Fibroblast of lung (primary cell): ENCODE measurements around the gene SLC52A3. TPM values are rescaled to one million over a fixed set of nuclear protein-coding genes. Genes with fewer than 3 reads are reported as not detected.
A peak's percentile ranks its signal among the peaks of the same experiment; 100 is the strongest.

Source experiments
- DNase-seq, 2 donors: peaks; one replicate each; pipeline versions ENCODE4 v3.0.0 to v3.0.0-alpha.2; 2010; ENCODE audit warnings: low read depth in 2 of 2
- H2AFZ ChIP-seq: 2 replicates; pipeline ENCODE4 v1.5.1; 2012; ENCODE audit warnings: low read length, control low read depth, inconsistent platforms
- H3K27ac ChIP-seq: 2 replicates; pipeline ENCODE4 v1.5.1; 2011; ENCODE audit warnings: low read length, control low read depth; ENCODE audit not compliant: insufficient read depth
- H3K27me3 ChIP-seq: 2 replicates; pipeline ENCODE4 v1.5.1; 2011; ENCODE audit warnings: mild to moderate bottlenecking, low read length; ENCODE audit not compliant: control insufficient read depth, insufficient read depth
- H3K36me3 ChIP-seq: 2 replicates; pipeline ENCODE4 v1.5.1; 2011; ENCODE audit warnings: low read length; ENCODE audit not compliant: control insufficient read depth, insufficient read depth
- H3K4me1 ChIP-seq: 2 replicates; pipeline ENCODE4 v1.5.1; 2011; ENCODE audit warnings: low read length; ENCODE audit not compliant: control insufficient read depth, insufficient read depth; ENCODE audit errors: extremely low read depth
- H3K4me2 ChIP-seq: 2 replicates; pipeline ENCODE4 v1.5.1; 2011; ENCODE audit warnings: low read length, control low read depth; ENCODE audit not compliant: insufficient read depth; ENCODE audit errors: extremely low read depth
- H3K4me3 ChIP-seq, 4 experiments: fragments of 200-600 bp in 1 of 4; sonication (generic) in 1 of 4; replicated peaks in 1 of 4; 2 replicates each; pipeline ENCODE4 v1.5.1; 2011 to 2016; ENCODE audit warnings: low read length in 4 of 4, low read depth in 3 of 4, mild to moderate bottlenecking in 3 of 4, control low read depth in 2 of 4, inconsistent platforms in 1 of 4, mixed read lengths in 1 of 4; ENCODE audit not compliant: insufficient read depth in 1 of 4; ENCODE audit errors: control extremely low read depth in 1 of 4
- H3K79me2 ChIP-seq: 2 replicates; pipeline ENCODE4 v1.5.1; 2012; ENCODE audit warnings: mild to moderate bottlenecking, low read length, inconsistent platforms; ENCODE audit not compliant: control insufficient read depth, insufficient read depth
- H3K9ac ChIP-seq: 2 replicates; pipeline ENCODE4 v1.5.1; 2011; ENCODE audit warnings: mild to moderate bottlenecking, low read length, control low read depth; ENCODE audit not compliant: insufficient read depth
- H3K9me3 ChIP-seq: 2 replicates; pipeline ENCODE4 v1.5.1; 2012; ENCODE audit warnings: low read depth, low read length; ENCODE audit not compliant: control insufficient read depth, insufficient read depth
- H4K20me1 ChIP-seq: 2 replicates; pipeline ENCODE4 v1.5.1; 2011; ENCODE audit warnings: low read length; ENCODE audit not compliant: control insufficient read depth, insufficient read depth; ENCODE audit errors: extremely low read depth
- EZH2 ChIP-seq: IDR thresholded peaks from 2 replicates; pipeline ENCODE4 v1.5.1; 2012; ENCODE audit warnings: low read length, control low read depth, mild to moderate bottlenecking; ENCODE audit errors: missing control alignments
- polyA plus RNA-seq, 2 donors: library from polyadenylated mRNA; depleted of rRNA in 1 of 2; stranded (reverse) in 1 of 2; unstranded in 1 of 2; fragments of >200 nt; gene quantifications; 2 replicates each; pipeline ENCODE4 v1.2.1, GENCODE V29; 2011 to 2012; ENCODE audit warnings: missing spikeins in 1 of 2
- total RNA-seq: library from RNA; depleted of rRNA; stranded (reverse); fragments of >200 nt; gene quantifications from 2 replicates; pipeline ENCODE4 v1.2.1, GENCODE V29; 2014
- TF ChIP-seq, protein P1 (sequence below), 2 donors: IDR thresholded peaks in 1 of 2; conservative IDR thresholded peaks in 1 of 2; 1 replicate in 1 of 2; 2 replicates in 1 of 2; pipeline ENCODE4 v1.5.1; 2011 to 2012; ENCODE audit warnings: low read length in 2 of 2, control low read depth in 1 of 2, inconsistent platforms in 1 of 2, low read depth in 1 of 2, mild to moderate bottlenecking in 1 of 2

SLC52A3 gene
- total and polyA plus RNA-seq, 2 donors (not counting 1 experiment from before 2014, with no cell fraction given) = not detected

DNA sequence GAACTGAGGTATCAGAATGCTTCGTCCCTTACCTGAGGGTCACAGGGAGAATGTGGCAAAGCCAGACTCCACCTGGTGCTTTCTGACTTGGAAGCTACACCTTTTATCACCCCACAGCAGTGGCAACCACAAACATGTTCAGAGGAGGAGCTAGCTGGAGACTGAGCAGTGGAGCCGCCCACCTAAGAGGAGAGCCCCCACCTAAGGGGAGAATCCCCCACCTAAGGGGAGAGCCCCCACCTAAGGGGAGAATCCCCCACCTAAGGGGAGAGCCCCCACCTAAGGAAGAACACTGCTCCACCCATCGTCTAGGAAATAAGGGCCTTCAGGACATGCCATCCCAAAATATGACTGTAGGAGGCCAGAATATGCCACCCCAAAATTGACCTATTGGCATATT, 4.0 kb downstream of the SLC52A3 start:
- no peak overlapping the region for H3K9ac ChIP-seq
- H3K27ac ChIP-seq = no peak overlapping the region
- DNase-seq = no peak
- H2AFZ ChIP-seq = no peak overlapping the region
- no peaks in the 10 kb centered on the region for H3K79me2 ChIP-seq
- no peaks in the 10 kb centered on the region for H3K9me3 ChIP-seq
- TF ChIP-seq EZH2 = no peak
- TF ChIP-seq, protein P1, sequence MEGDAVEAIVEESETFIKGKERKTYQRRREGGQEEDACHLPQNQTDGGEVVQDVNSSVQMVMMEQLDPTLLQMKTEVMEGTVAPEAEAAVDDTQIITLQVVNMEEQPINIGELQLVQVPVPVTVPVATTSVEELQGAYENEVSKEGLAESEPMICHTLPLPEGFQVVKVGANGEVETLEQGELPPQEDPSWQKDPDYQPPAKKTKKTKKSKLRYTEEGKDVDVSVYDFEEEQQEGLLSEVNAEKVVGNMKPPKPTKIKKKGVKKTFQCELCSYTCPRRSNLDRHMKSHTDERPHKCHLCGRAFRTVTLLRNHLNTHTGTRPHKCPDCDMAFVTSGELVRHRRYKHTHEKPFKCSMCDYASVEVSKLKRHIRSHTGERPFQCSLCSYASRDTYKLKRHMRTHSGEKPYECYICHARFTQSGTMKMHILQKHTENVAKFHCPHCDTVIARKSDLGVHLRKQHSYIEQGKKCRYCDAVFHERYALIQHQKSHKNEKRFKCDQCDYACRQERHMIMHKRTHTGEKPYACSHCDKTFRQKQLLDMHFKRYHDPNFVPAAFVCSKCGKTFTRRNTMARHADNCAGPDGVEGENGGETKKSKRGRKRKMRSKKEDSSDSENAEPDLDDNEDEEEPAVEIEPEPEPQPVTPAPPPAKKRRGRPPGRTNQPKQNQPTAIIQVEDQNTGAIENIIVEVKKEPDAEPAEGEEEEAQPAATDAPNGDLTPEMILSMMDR (conservative IDR thresholded peaks at IDR 0.05 in 1 of 2, IDR thresholded peaks at IDR 0.05 in 1 of 2; ENCODE audit: low read depth in 1 of 2, low read length in 2 of 2) = no peak
- H4K20me1 ChIP-seq = no peaks in the 10 kb centered on the region
- H3K4me3 ChIP-seq = no peak overlapping the region
- H3K27me3 ChIP-seq = peaks cover 4% of the 10 kb centered on the region
- no peak overlapping the region for H3K4me2 ChIP-seq
- H3K36me3 ChIP-seq = no peaks in the 10 kb centered on the region
- H3K4me1 ChIP-seq = no peaks in the 10 kb centered on the region

DNA sequence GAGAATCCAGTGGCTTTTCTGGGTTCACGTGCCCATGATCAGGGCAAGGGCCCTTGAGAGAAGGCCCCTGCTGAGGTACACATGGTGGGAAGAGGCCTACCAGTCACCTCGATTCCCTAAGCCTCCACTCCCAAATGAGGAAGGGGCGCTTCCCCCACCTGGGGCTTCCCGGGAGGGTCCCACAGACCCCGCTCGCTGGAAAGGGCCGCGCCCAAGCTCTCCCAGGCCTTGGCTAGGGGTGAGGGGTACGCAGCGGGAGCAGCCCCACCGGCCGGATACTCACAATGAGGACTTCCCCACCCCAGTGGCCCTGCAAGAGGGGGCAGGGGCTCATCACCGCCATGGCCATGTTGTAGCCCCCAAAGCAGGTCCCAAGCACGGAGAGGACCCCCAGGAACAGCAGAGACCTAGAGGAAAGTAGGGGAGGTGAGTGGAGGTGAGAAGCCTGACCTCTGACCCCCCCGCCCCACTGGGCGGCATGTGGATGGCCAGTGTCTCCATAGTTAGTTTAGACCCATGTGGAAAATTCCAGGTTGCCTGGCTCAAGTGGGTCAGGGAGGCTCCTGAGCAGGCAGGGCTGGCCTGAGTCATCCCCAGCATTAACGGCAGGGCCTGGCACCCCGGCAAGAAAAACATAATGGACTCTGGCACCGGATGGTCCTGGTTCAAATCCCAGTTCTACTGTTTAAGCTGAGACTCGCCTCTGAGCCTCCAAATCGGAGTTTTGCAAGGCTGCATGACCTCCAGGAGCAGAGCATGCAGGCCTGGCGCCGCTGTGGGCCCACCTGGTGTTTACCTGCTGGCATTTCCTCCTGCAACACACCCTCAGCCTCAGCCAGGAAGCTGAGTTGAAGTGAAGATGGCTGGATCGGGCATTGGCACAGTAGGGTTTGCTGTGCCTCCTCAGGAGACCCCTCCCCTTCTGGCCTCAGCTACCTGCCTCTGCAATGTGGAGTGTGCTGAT, 6.6 kb downstream of the SLC52A3 start:
- no peaks in the 10 kb centered on the region for H3K79me2 ChIP-seq
- no peaks in the 10 kb centered on the region for H3K36me3 ChIP-seq
- no peaks in the 10 kb centered on the region for H3K9me3 ChIP-seq
- no peak for DNase-seq
- no peak overlapping the region for H3K27ac ChIP-seq
- peaks cover 4% of the 10 kb centered on the region for H3K27me3 ChIP-seq
- no peak overlapping the region for H3K4me2 ChIP-seq
- no peak overlapping the region for H3K4me3 ChIP-seq
- no peak overlapping the region for H2AFZ ChIP-seq
- no peak overlapping the region for H3K9ac ChIP-seq
- no peaks in the 10 kb centered on the region for H4K20me1 ChIP-seq
- H3K4me1 ChIP-seq = no peaks in the 10 kb centered on the region
- no peak for TF ChIP-seq EZH2
- TF ChIP-seq, protein P1 (conservative IDR thresholded peaks at IDR 0.05 in 1 of 2, IDR thresholded peaks at IDR 0.05 in 1 of 2; ENCODE audit: low read depth in 1 of 2, low read length in 2 of 2) = no peak

DNA sequence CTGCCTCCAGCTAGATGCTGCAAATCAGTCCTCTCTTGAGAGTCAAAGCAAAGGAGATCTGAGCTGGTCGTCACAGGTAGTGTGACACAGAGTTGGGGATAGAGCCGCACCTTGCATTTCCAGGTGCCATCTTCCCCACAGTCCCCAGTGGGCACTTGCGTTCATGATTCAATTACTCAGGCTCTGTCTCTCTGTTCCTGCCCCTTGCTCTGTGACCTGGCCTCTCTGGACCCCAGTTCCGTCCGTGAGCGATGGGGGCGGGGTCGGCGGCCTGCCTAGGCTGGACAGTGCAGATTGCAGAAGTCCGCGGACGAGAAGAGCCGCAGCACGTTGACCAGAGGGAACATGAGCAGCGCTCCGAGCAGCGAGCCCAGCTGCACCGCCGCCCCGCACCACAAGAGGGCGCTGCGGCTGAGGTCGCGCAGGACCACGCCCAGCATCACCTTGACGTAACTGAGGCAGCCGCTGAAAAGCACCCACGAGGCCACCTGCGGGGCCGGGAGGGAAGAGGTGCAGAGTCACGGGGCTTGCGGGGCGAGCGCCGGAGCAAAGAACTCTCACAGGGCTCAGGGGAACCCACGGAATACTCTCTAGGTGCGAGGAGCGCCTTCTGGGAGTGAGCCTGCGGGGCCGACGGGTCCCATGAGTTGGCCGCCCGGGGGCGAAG, 7.4 kb downstream of the SLC52A3 start:
- Histone ChIP-seq H3K4me1 (no peaks in the 10 kb centered on the region), H3K4me3 (no peak overlapping the region), H4K20me1 (no peaks in the 10 kb centered on the region), H2AFZ (no peak overlapping the region), H3K9ac (no peak overlapping the region), H3K9me3 (no peaks in the 10 kb centered on the region), H3K27ac (no peak overlapping the region), H3K4me2 (no peak overlapping the region), H3K79me2 (no peaks in the 10 kb centered on the region), H3K36me3 (no peaks in the 10 kb centered on the region), H3K27me3 (peaks cover 4% of the 10 kb centered on the region)
- DNase-seq = peak in 1 of 2 donors; percentile 2
- TF ChIP-seq EZH2 = no peak
- TF ChIP-seq, protein P1 (conservative IDR thresholded peaks at IDR 0.05 in 1 of 2, IDR thresholded peaks at IDR 0.05 in 1 of 2; ENCODE audit: low read depth in 1 of 2, low read length in 2 of 2) = peak; percentile 45 to 51
